Transverse colon (tissue), 4 donors: ENCODE data around the gene CREBZF. TPM values are rescaled to one million over a fixed set of nuclear protein-coding genes. Genes with fewer than 3 reads are reported as not detected.

Source experiments
- DNase-seq: peaks from one replicate; pipeline ENCODE4 v3.0.0-alpha.2; 2019
- H3K27ac ChIP-seq, 4 donors: fragments of 200-600 bp; sonication (generic); 2 replicates each; pipeline ENCODE4 v1.5.1; 2016 to 2018; ENCODE audit warnings: inconsistent platforms in 4 of 4
- H3K27me3 ChIP-seq: fragments of 200-600 bp; sonication (generic); 2 replicates; pipeline ENCODE4 v1.5.1; 2017; ENCODE audit warnings: inconsistent platforms
- H3K36me3 ChIP-seq, 4 donors: fragments of 200-600 bp; sonication (generic); 2 replicates each; pipeline ENCODE4 v1.5.1; 2017 to 2019; ENCODE audit warnings: inconsistent platforms in 4 of 4
- H3K4me1 ChIP-seq, 4 donors: fragments of 200-600 bp; sonication (generic); 2 replicates each; pipeline ENCODE4 v1.5.1; 2017 to 2020; ENCODE audit warnings: inconsistent platforms in 4 of 4
- H3K4me3 ChIP-seq, 4 donors: fragments of 200-600 bp; sonication (generic); 1 replicate in 1 of 4; 2 replicates in 3 of 4; pipeline versions ENCODE4 v1.5.1 to v1.6.1; 2017 to 2019; ENCODE audit warnings: inconsistent platforms in 4 of 4
- H3K9me3 ChIP-seq, 2 donors: fragments of 200-600 bp; sonication (generic); 2 replicates each; pipeline ENCODE4 v1.5.1; 2017 to 2019; ENCODE audit warnings: inconsistent platforms in 2 of 2
- CTCF ChIP-seq, 5 experiments: fragments of 200-600 bp in 3 of 5; fragments of 450-650 bp in 2 of 5; sonication (generic) in 3 of 5; IDR thresholded peaks; 1 replicate in 2 of 5; 2 replicates in 3 of 5; pipeline ENCODE4 v1.5.1; 2016 to 2017; ENCODE audit warnings: antibody characterized with exemption in 5 of 5, inconsistent platforms in 3 of 5, mild to moderate bottlenecking in 2 of 5, moderate library complexity in 1 of 5
- EP300 ChIP-seq: sonication (generic); formaldehyde crosslinking; IDR thresholded peaks from one replicate; pipeline ENCODE4 v1.6.1; 2017; ENCODE audit warnings: antibody characterized with exemption, low read depth
- POLR2A ChIP-seq: fragments of 450-650 bp; IDR thresholded peaks from one replicate; pipeline ENCODE4 v1.6.1; 2016; ENCODE audit warnings: antibody characterized with exemption, mild to moderate bottlenecking, moderate library complexity
- POLR2AphosphoS5 ChIP-seq, 3 donors: sonication (generic); formaldehyde crosslinking; IDR thresholded peaks; one replicate each; pipeline ENCODE4 v1.6.1; 2016; ENCODE audit warnings: antibody characterized with exemption in 3 of 3
- WGBS, 2 donors: methylation state at CpG; one replicate each; pipeline ENCODE4 v1.1.5; 2018; ENCODE audit warnings: low coverage in 1 of 2; 5-methylcytosine and 5-hydroxymethylcytosine counted together
- in situ Hi-C, 4 donors: fragments of 200-750 bp; cut with MboI; loops; one replicate each; pipeline versions ENCODE4 v1.15.0 to v1.15.1; 2017; ENCODE audit warnings: low sequenced_read_pairs in 3 of 4, low pct_ligation_motif_present in 1 of 4, low pct_unique_long_range_greater_than_20kb in 1 of 4
- intact Hi-C: fragments of 100-400 bp; cut with DNase I; formaldehyde crosslinking; loops from one replicate; pipeline ENCODE4 v1.15.1; 2023; ENCODE audit warnings: low total_unique reads
- total RNA-seq, 4 donors: library from RNA; depleted of rRNA; stranded (reverse); fragments of >200 nt; gene quantifications; one replicate each; pipeline ENCODE4 v1.1.0, GENCODE V29; 2016

The CREBZF gene
- total RNA-seq, 4 donors from 2014 or later = 55.3 to 147 (median 85.5) TPM

GRCh38 chr11:85697747-85698146 is 32.8 kb upstream of the CREBZF start:
- TF ChIP-seq POLR2A = no peak
- TF ChIP-seq POLR2AphosphoS5 (IDR thresholded peaks at IDR 0.05) = no peak
- no peak for TF ChIP-seq CTCF (IDR thresholded peaks at IDR 0.05)
- TF ChIP-seq EP300 = no peak
- Histone ChIP-seq H3K36me3 (no peaks in the 10 kb centered on the region), H3K27me3 (no peaks in the 10 kb centered on the region), H3K27ac (no peak overlapping the region), H3K4me3 (no peak overlapping the region), H3K9me3 (no peaks in the 10 kb centered on the region), H3K4me1 (peaks cover 0 to 5% (median 0%) of the 10 kb centered on the region in 4 donors)
- intact Hi-C loops = no loop called here
- in situ Hi-C loops = no loop called here
- DNase-seq = no peak
- WGBS, 2 donors = 95 to 98% methylated on average over 2 of the region's 2 CpGs

GRCh38 chr11:85695546-85695945 is 30.6 kb upstream of the CREBZF start:
- in situ Hi-C loops (no loop called here), intact Hi-C loops (no loop called here)
- H3K36me3 ChIP-seq = no peaks in the 10 kb centered on the region

GRCh38 chr11:85694385-85694980 is 29.6 kb upstream of the CREBZF start:
- Histone ChIP-seq H3K4me3 (no peak overlapping the region), H3K9me3 (no peaks in the 10 kb centered on the region), H3K36me3 (peaks cover 0 to 2% (median 0%) of the 10 kb centered on the region in 4 donors), H3K27me3 (no peaks in the 10 kb centered on the region), H3K27ac (peak overlapping the region in 1 of 4 donors; percentile 0), H3K4me1 (no peaks in the 10 kb centered on the region)
- TF ChIP-seq CTCF (IDR thresholded peaks at IDR 0.05) = peak; percentile 34 to 39 (median 38)
- TF ChIP-seq POLR2AphosphoS5 (IDR thresholded peaks at IDR 0.05) = no peak
- WGBS, 2 donors = 92 to 100% methylated on average over 1 of the region's 1 CpG
- in situ Hi-C loops (no loop called here), intact Hi-C loops (no loop called here)
- no peak for DNase-seq

More at GRCh38 chr11:85695546-85695945, 30.6 kb upstream of the CREBZF start:
- H3K9me3 ChIP-seq = no peaks in the 10 kb centered on the region
- H3K4me1 ChIP-seq = peaks cover 0 to 5% (median 0%) of the 10 kb centered on the region in 4 donors
- H3K27ac ChIP-seq = no peak overlapping the region
- TF ChIP-seq CTCF (IDR thresholded peaks at IDR 0.05) (no peak), POLR2AphosphoS5 (IDR thresholded peaks at IDR 0.05) (no peak), POLR2A (no peak), EP300 (no peak)
- H3K4me3 ChIP-seq = no peak overlapping the region
- no peak for DNase-seq
- no peaks in the 10 kb centered on the region for H3K27me3 ChIP-seq

GRCh38 chr11:85685820-85686459 is 21.0 kb upstream of the CREBZF start, which contains the start of gene CCDC89:
Gene CCDC89 (minus strand): TSS chr11:85686195. CDS start chr11:85686130, 65 bp downstream.
- Histone ChIP-seq H3K4me1 (peaks cover 3 to 29% (median 6%) of the 10 kb centered on the region in 4 donors), H3K9me3 (no peaks in the 10 kb centered on the region), H3K4me3 (peak within 1 kb of the TSS in 3 of 4 donors; percentile 15 to 39 (median 18)), H3K36me3 (peaks cover 0 to 2% (median 0%) of the 10 kb centered on the region in 4 donors), H3K27ac (peak within 1 kb of the TSS; percentile 75 to 86 (median 82)), H3K27me3 (no peaks in the 10 kb centered on the region)
- TF ChIP-seq CTCF (IDR thresholded peaks at IDR 0.05) = no peak
- peak in 1 of 3 donors; percentile 28 for TF ChIP-seq POLR2AphosphoS5 (IDR thresholded peaks at IDR 0.05)
- no peak for TF ChIP-seq EP300
- TF ChIP-seq POLR2A = no peak
- DNase-seq = peak; percentile 48
- in situ Hi-C loops (no loop called here), intact Hi-C loops (no loop called here)
- 51 to 58% methylated on average over 7 to 13 of the region's 13 CpGs for WGBS, 2 donors
